ENCODE data around the gene SVOP.

SVOP gene

DNA sequence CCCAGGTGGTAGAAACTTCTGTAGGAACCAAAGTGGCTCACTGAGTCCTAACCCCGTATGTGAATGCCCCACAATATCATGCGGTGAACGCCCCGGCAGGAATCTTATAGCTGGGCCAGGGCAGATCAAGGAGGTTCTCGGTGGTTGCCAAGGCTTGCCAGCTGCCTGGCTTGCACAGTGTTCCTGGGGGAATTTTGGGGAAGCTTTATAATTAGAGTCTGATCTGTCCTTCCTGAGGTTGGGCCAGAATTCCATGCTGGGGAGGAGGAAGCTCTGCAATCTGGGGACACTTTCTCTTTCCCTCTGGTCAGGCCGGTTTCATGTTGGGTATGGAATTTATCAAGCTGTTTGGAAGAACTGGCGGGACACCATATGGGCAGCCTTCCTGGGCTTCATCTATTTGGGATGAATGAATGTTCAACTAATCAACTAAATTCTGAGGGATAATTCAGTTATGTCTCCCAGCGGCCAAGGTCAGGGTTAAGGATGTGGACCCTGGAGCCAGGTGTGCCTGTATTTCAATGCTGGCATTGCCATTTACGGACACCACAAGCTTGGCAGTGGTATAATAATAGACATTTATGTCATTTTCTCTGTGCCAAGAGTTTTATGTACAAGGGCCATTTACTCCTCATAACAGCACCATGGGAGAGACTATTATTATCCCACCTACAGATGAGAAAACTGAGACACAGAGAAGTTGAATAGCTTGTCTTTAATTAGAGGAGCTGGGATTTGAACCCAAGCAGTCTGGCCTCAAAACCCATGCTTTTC, 54.3 kb downstream of the SVOP start:
- H3K9ac ChIP-seq (ENCODE audit: low read length), result no peak overlapping the region
- H4K20me1 ChIP-seq (ENCODE audit: insufficient read depth, low read length), result no peaks in the 10 kb centered on the region
- H3K4me2 ChIP-seq (ENCODE audit: low read length), result no peak overlapping the region
- no peak overlapping the region for H3K27ac ChIP-seq (ENCODE audit: low read length)
- no peak overlapping the region for H3K4me3 ChIP-seq (ENCODE audit: low read length)
- H3K4me1 ChIP-seq (ENCODE audit: low read length), result no peaks in the 10 kb centered on the region
- no peaks in the 10 kb centered on the region for H3K36me3 ChIP-seq (replicated peaks; ENCODE audit: low read depth, low read length)
- H2AFZ ChIP-seq (ENCODE audit: low read depth, low read length), result no peak overlapping the region
- no peaks in the 10 kb centered on the region for H3K9me3 ChIP-seq (ENCODE audit: insufficient read depth, low read length)
- H3K27me3 ChIP-seq (ENCODE audit: low read depth, low read length), result peaks cover 15% of the 10 kb centered on the region
- TF ChIP-seq, protein P1, sequence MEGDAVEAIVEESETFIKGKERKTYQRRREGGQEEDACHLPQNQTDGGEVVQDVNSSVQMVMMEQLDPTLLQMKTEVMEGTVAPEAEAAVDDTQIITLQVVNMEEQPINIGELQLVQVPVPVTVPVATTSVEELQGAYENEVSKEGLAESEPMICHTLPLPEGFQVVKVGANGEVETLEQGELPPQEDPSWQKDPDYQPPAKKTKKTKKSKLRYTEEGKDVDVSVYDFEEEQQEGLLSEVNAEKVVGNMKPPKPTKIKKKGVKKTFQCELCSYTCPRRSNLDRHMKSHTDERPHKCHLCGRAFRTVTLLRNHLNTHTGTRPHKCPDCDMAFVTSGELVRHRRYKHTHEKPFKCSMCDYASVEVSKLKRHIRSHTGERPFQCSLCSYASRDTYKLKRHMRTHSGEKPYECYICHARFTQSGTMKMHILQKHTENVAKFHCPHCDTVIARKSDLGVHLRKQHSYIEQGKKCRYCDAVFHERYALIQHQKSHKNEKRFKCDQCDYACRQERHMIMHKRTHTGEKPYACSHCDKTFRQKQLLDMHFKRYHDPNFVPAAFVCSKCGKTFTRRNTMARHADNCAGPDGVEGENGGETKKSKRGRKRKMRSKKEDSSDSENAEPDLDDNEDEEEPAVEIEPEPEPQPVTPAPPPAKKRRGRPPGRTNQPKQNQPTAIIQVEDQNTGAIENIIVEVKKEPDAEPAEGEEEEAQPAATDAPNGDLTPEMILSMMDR (IDR thresholded peaks at IDR 0.05; ENCODE audit: low read depth, low read length), result no peak
- no peak for TF ChIP-seq EZH2phosphoT487 (IDR thresholded peaks at IDR 0.05; ENCODE audit: low read depth)
- H3K79me2 ChIP-seq (ENCODE audit: low read length), result no peaks in the 10 kb centered on the region

DNA sequence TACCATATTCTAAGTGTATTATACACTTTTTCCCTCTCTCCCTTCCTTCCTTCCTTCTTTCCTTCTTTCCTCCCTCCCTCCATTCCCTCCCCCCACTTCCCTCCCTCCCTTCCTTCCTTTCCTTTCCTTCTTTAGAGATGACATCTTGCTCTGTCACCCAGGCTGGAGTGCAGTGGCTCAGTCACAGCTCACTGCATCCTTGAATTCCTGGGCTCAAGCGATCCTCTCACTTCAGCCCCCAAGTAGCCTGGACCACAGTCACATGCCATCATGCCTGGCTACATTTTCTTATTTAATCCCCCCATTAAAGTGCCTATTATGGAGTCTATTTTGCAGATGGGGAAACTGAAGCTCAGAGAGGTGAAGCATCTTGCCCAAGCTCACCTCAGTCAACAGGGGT, 55.0 kb downstream of the SVOP start:
- H3K4me1 ChIP-seq (ENCODE audit: low read length), result no peaks in the 10 kb centered on the region
- H4K20me1 ChIP-seq (ENCODE audit: insufficient read depth, low read length), result no peaks in the 10 kb centered on the region
- H3K36me3 ChIP-seq (replicated peaks; ENCODE audit: low read depth, low read length), result no peaks in the 10 kb centered on the region
- no peak overlapping the region for H3K4me3 ChIP-seq (ENCODE audit: low read length)
- H3K4me2 ChIP-seq (ENCODE audit: low read length), result no peak overlapping the region
- H3K9ac ChIP-seq (ENCODE audit: low read length), result no peak overlapping the region
- H3K9me3 ChIP-seq (ENCODE audit: insufficient read depth, low read length), result no peaks in the 10 kb centered on the region
- H2AFZ ChIP-seq (ENCODE audit: low read depth, low read length), result no peak overlapping the region
- peaks cover 21% of the 10 kb centered on the region for H3K27me3 ChIP-seq (ENCODE audit: low read depth, low read length)
- no peak for TF ChIP-seq EZH2phosphoT487 (IDR thresholded peaks at IDR 0.05; ENCODE audit: low read depth)
- TF ChIP-seq, protein P1 (IDR thresholded peaks at IDR 0.05; ENCODE audit: low read depth, low read length), result no peak
- H3K79me2 ChIP-seq (ENCODE audit: low read length), result no peaks in the 10 kb centered on the region
- no peak overlapping the region for H3K27ac ChIP-seq (ENCODE audit: low read length)

DNA sequence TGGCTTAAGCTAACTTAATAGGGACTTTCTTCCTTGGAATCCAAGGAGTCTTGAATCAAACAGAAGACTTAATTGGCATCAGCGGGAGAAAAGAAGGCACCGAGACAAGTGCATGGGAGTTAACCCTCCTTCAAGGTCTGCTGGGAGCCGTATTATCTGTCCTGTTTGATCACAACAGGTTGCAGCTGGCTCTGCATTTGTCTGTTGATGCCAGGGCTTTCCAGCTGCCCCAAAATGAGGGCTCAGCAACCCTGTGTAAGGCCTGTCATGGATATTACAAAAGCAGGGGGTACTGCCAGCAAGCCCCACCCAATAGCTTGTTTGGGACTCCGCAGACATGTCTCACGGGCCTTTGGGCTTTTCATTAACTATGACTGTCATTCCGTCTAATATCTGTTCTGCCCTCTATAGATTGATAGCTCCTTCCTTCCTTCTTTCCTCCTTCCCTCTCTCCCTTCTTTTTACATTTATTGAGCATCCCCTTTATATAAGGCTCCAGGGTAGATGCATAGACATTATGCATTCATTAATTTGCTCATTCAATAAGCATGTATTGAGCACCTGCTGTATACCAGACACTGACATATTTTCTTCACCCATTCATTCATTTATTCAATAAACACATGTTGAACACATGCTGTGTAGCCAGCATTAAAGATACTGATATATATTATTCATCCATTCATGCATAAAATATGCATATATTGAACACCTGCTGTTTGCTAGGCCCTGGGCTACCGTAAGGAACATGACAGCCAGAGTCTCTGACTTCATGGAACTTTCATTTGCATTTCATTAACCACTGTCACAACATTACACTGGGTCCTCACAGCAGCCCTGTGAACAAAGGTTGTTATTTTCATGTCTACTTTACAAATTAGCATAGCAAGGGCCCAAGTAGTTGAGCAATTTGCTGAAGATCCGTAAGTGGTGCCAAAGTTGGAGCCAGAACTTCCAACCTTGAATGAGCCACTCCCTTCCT, 56.2 kb downstream of the SVOP start:
- H3K9me3 ChIP-seq (ENCODE audit: insufficient read depth, low read length), result no peaks in the 10 kb centered on the region
- no peak overlapping the region for H3K9ac ChIP-seq (ENCODE audit: low read length)
- H3K4me3 ChIP-seq (ENCODE audit: low read length), result no peak overlapping the region
- no peaks in the 10 kb centered on the region for H3K79me2 ChIP-seq (ENCODE audit: low read length)
- no peaks in the 10 kb centered on the region for H3K36me3 ChIP-seq (replicated peaks; ENCODE audit: low read depth, low read length)
- no peak overlapping the region for H3K4me2 ChIP-seq (ENCODE audit: low read length)
- TF ChIP-seq, protein P1 (IDR thresholded peaks at IDR 0.05; ENCODE audit: low read depth, low read length), result no peak
- H3K27ac ChIP-seq (ENCODE audit: low read length), result no peak overlapping the region
- H3K27me3 ChIP-seq (ENCODE audit: low read depth, low read length), result peaks cover 28% of the 10 kb centered on the region
- H2AFZ ChIP-seq (ENCODE audit: low read depth, low read length), result no peak overlapping the region
- H4K20me1 ChIP-seq (ENCODE audit: insufficient read depth, low read length), result no peaks in the 10 kb centered on the region
- no peaks in the 10 kb centered on the region for H3K4me1 ChIP-seq (ENCODE audit: low read length)

DNA sequence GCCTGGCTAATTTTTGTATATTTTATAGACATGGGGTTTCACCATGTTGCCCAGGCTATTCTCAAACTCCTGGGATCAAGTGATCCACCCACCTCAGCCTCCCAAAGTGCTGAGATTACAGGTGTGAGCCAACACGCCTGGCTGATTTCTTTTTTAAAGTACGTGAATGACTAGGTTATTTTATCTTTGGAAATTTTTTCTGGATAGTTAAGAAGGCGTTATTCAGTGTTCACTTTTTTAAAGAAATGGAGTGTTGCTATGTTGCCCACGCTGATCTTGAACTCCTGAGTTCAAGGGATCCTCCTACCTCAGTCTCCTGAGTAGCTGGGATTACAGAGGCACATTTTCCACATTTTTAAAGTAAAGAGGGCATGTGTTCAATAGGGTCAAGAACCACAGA, 58.6 kb downstream of the SVOP start:
- H3K4me1 ChIP-seq (ENCODE audit: low read length), result no peaks in the 10 kb centered on the region
- TF ChIP-seq EZH2phosphoT487 (IDR thresholded peaks at IDR 0.05; ENCODE audit: low read depth), result no peak
- TF ChIP-seq, protein P1 (IDR thresholded peaks at IDR 0.05; ENCODE audit: low read depth, low read length), result no peak
- H3K4me3 ChIP-seq (ENCODE audit: low read length), result no peak overlapping the region

More for the DNA sequence above, 58.6 kb downstream of the SVOP start:
- Histone ChIP-seq H3K9me3 (ENCODE audit: insufficient read depth, low read length) (no peaks in the 10 kb centered on the region), H2AFZ (ENCODE audit: low read depth, low read length) (no peak overlapping the region), H3K27me3 (ENCODE audit: low read depth, low read length) (peaks cover 41% of the 10 kb centered on the region), H3K9ac (ENCODE audit: low read length) (no peak overlapping the region), H3K4me2 (ENCODE audit: low read length) (no peak overlapping the region), H4K20me1 (ENCODE audit: insufficient read depth, low read length) (no peaks in the 10 kb centered on the region), H3K36me3 (replicated peaks; ENCODE audit: low read depth, low read length) (no peaks in the 10 kb centered on the region), H3K27ac (ENCODE audit: low read length) (no peak overlapping the region), H3K79me2 (ENCODE audit: low read length) (no peaks in the 10 kb centered on the region)
